Esophagus squamous epithelium (tissue), 5 donors: ENCODE data around the gene ZNF202. TPM values are rescaled to one million over a fixed set of nuclear protein-coding genes. Genes with fewer than 3 reads are reported as not detected.
A peak's percentile ranks its signal among the peaks of the same experiment; 100 is the strongest.

Experiments
- DNase-seq: peaks from one replicate; lab custom pipeline; 2025; lab: John Stamatoyannopoulos, UW
- H3K27ac ChIP-seq, 4 donors: fragments of 200-600 bp; sonication (generic); one replicate each; pipeline ENCODE4 v1.5.1; 2016 to 2019; ENCODE audit warnings: mild to moderate bottlenecking in 1 of 4
- H3K27me3 ChIP-seq, 4 donors: fragments of 200-600 bp; sonication (generic); 1 replicate in 3 of 4; 2 replicates in 1 of 4; pipeline versions ENCODE4 v1.5.1 to v1.6.0; 2017 to 2021; ENCODE audit warnings: antibody characterized with exemption in 1 of 4
- H3K36me3 ChIP-seq, 3 donors: fragments of 200-600 bp; sonication (generic); one replicate each; pipeline ENCODE4 v1.5.1; 2016 to 2019
- H3K4me1 ChIP-seq, 3 donors: fragments of 200-600 bp; sonication (generic); one replicate each; pipeline ENCODE4 v1.5.1; 2017 to 2019
- H3K4me3 ChIP-seq, 4 donors: fragments of 200-600 bp; sonication (generic); 1 replicate in 3 of 4; 2 replicates in 1 of 4; pipeline ENCODE4 v1.5.1; 2016 to 2019; ENCODE audit warnings: mild to moderate bottlenecking in 2 of 4, moderate library complexity in 1 of 4
- H3K9me3 ChIP-seq, 3 donors: fragments of 200-600 bp; sonication (generic); one replicate each; pipeline ENCODE4 v1.5.1; 2016 to 2019
- CTCF ChIP-seq, 6 experiments: fragments of 450-650 bp in 4 of 6; fragments of 200-600 bp in 2 of 6; sonication (generic) in 2 of 6; IDR thresholded peaks; one replicate each; pipeline ENCODE4 v1.5.1; 2016 to 2019; ENCODE audit warnings: antibody characterized with exemption in 6 of 6, mild to moderate bottlenecking in 4 of 6, moderate library complexity in 4 of 6
- POLR2A ChIP-seq, 4 donors: fragments of 450-650 bp; IDR thresholded peaks; one replicate each; pipeline ENCODE4 v1.6.1; 2017; ENCODE audit warnings: antibody characterized with exemption in 4 of 4, mild to moderate bottlenecking in 4 of 4, moderate library complexity in 3 of 4
- WGBS, 2 donors: methylation state at CpG; one replicate each; pipeline ENCODE4 v1.1.5; 2018; 5-methylcytosine and 5-hydroxymethylcytosine counted together
- intact Hi-C: fragments of 100-400 bp; cut with DNase I; formaldehyde crosslinking; loops from one replicate; pipeline ENCODE4 v1.15.0; 2022
- total RNA-seq, 4 donors: library from RNA; depleted of rRNA; stranded (reverse); fragments of >200 nt; gene quantifications; one replicate each; pipeline ENCODE4 v1.1.0, GENCODE V29; 2016
- donor health status: DM: yes; HTN: yes; CAD: no.

ZNF202 gene
- 1 to 10 TPM; 2.6 to 6.5 (median 4.6) TPM for total RNA-seq

DNA sequence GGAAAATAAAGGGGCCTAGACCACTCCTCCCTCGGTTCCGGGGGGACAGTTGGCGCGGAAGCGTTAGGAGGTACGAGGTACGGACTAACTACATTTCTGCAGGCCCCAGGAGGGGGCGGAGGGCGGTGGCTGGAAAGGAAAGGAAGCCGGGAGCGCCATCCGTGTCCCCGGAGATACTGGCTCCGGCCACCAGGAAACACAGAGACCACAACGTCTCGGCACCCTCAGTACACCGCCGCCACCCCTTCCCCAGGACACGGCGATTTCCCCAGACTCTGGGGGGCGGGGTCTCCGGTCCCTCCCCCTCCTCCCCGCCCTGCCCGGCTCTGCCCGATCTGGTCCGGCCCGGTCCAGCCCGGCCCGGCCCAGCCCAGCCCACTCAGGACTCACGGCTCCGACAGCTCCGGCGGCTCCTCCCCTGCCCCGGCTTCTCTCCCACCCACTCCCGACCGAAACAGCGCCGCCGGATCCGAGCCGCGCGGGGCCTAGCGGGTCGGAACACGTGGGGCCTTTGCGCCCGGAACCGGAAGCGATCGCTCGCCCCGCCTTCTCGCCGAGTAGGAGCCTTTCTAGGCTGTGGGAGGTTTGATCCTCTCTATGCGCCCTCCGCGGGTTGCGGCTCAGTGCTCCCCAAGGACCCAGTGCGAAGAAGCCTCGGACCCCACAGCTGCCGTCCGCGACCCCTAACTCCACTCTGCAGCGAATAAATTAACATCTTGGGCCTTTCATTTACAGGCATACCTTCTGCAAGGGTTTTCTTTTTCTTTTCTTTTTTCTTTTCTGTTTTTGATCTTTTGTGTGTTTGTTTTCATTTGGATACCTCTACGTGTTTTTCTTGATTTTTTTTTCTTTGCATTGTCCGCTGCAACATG is at the start of gene ZNF202:
Gene ZNF202, minus strand, starts transcription at position 502 of the 872 bp plus-strand sequence. CDS start 10,772 bp downstream, outside the sequence.
- H3K4me3 ChIP-seq = peak within 1 kb of the TSS; percentile 77 to 98 (median 93)
- H3K36me3 ChIP-seq = peaks cover 0 to 20% (median 0%) of the 10 kb centered on the region in 3 donors
- no peaks in the 10 kb centered on the region for H3K27me3 ChIP-seq
- peaks cover 8 to 28% (median 18%) of the 10 kb centered on the region in 3 donors for H3K4me1 ChIP-seq
- H3K9me3 ChIP-seq = no peaks in the 10 kb centered on the region
- peak within 1 kb of the TSS; percentile 82 to 91 (median 87) for H3K27ac ChIP-seq
- TF ChIP-seq CTCF (IDR thresholded peaks at IDR 0.05) = peak in 4 of 6 experiments; percentile 13 to 26 (median 18)
- TF ChIP-seq POLR2A (IDR thresholded peaks at IDR 0.05) = peak in 2 of 4 donors; percentile 47 to 54
- peak; percentile 64 for DNase-seq
- intact Hi-C loops = no loop called here
- 0 to 1% methylated on average over 16 to 24 of the region's 67 CpGs for WGBS, 2 donors

DNA sequence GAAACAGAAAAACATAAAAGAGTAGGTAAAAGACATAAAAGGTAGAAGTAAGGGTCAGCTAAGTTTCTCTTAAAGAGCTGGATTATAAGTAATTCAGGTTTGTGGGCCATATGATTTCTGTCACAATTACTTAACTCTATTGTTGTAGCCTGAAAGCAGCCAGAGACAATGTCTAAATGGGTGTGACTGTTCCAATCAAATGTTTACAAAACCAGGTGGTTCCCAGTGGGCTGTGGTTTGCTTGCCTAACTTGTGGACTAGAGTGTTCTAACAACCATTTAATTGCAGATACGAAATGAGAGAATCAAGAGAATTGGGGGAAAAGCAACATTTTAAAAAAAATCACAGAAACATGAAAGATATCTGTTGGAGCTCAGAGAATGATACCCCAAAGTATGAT is 42.1 kb upstream of the ZNF202 start:
- intact Hi-C loops = no loop called here
- H3K4me1 ChIP-seq = no peaks in the 10 kb centered on the region
- WGBS, 2 donors = 45 to 48% methylated on average over 1 of the region's 1 CpG
- no peak overlapping the region for H3K4me3 ChIP-seq
- TF ChIP-seq CTCF (IDR thresholded peaks at IDR 0.05) (no peak), POLR2A (IDR thresholded peaks at IDR 0.05) (no peak)
- H3K27ac ChIP-seq = no peak overlapping the region
- no peaks in the 10 kb centered on the region for H3K36me3 ChIP-seq
- DNase-seq = no peak
- no peaks in the 10 kb centered on the region for H3K9me3 ChIP-seq
- no peaks in the 10 kb centered on the region for H3K27me3 ChIP-seq

DNA sequence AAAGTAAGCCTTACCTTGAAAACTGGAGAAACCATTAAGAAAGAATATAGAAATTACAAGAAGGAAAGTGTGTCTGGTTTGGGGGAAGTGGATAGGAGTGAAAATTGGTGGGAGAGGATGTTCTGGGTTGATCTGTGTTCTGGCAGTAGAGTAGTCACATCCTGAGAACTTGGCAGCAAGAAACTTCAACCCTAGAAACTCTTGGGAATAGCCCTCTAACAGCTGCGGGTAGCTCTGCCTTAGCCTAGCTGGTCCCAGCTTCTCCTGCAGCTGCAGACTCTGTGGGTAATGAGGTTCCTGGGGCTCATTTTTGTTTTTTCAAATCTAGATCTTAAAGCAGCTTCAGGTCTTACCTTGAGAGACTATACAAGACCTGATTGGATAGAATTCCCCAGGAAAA is 37.1 kb upstream of the ZNF202 start:
- intact Hi-C loops = no loop called here
- Histone ChIP-seq H3K9me3 (no peaks in the 10 kb centered on the region), H3K27ac (no peak overlapping the region), H3K27me3 (no peaks in the 10 kb centered on the region), H3K4me1 (no peaks in the 10 kb centered on the region), H3K36me3 (no peaks in the 10 kb centered on the region), H3K4me3 (no peak overlapping the region)
- TF ChIP-seq POLR2A (IDR thresholded peaks at IDR 0.05) = no peak
- TF ChIP-seq CTCF (IDR thresholded peaks at IDR 0.05) = no peak
- 67 to 78% methylated on average over 1 of the region's 1 CpG for WGBS, 2 donors
- no peak for DNase-seq

DNA sequence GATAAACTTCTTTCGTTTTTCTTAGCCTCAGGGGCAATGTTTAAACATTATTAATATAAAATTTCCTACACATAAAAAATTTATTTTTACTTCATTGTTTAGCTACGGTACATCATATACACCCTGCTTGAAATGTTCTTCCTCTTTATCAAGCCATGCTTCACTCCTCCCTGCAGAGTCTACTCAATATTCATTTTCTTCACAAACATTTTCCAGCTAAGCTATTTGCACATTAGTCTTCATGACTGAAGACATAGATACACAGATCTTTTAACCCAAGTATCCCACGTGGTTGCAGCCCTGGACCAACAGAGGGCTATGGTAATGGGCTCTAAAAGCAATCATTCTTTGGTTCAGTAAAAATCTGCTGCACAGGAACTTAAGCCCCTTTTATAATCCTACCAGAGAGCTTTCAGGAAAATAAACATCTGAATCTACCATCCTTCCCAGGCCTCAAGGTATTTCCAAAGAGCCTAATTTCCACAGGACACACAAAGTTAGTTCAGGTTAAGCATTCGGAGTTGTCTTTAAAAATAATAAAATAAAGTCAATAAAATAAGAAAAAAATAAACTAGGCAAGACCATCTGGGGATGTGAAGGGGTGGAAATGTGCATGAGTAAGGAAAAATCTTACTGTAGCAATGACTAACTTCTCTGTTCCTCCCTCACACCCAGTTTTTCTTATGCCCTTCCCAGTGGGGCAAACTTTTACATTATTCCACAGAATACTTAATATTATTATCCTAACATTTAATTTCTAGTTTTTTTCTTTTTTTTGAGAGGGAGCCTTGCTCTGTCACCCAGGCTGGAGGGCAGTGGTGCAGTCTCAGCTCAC is 34.5 kb upstream of the ZNF202 start:
- H3K27me3 ChIP-seq = no peaks in the 10 kb centered on the region

More for the DNA sequence above, 34.5 kb upstream of the ZNF202 start:
- DNase-seq = no peak
- intact Hi-C loops = no loop called here
- H3K36me3 ChIP-seq = no peaks in the 10 kb centered on the region
- TF ChIP-seq CTCF (IDR thresholded peaks at IDR 0.05) (no peak), POLR2A (IDR thresholded peaks at IDR 0.05) (no peak)
- no peaks in the 10 kb centered on the region for H3K9me3 ChIP-seq
- H3K27ac ChIP-seq = no peak overlapping the region
- no peak overlapping the region for H3K4me3 ChIP-seq
- no peaks in the 10 kb centered on the region for H3K4me1 ChIP-seq
- WGBS, 2 donors = 26 to 27% methylated on average over 4 of the region's 4 CpGs
